Activated T-cell treated with anti-CD3 and anti-CD28 coated beads for 4 hours (primary cell): ENCODE data around the gene RBM19.

Source experiments
- DNase-seq: peaks from one replicate; pipeline ENCODE4 v3.0.0-alpha.2; 2020

RBM19 gene

DNA sequence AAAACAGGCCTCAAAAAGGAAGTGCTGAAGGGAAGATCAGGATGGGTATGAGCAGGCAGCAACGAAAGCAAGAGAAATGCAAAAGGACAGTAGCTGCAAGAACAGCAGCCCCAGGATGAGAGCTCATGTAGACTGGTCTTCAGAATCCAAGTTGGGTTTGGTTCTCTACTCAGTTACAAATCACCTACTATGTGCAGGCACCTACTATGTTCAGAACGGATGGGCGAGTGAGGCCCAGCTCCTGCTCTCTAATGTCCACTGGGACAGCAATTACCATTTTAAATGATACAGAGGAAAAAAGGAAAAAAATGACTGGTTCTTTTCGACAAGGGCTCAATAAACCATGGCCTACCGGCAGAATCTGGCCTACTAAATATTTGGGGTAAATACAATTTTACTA lies 88.5 kb downstream of the RBM19 start:
- DNase-seq = no peak

DNA sequence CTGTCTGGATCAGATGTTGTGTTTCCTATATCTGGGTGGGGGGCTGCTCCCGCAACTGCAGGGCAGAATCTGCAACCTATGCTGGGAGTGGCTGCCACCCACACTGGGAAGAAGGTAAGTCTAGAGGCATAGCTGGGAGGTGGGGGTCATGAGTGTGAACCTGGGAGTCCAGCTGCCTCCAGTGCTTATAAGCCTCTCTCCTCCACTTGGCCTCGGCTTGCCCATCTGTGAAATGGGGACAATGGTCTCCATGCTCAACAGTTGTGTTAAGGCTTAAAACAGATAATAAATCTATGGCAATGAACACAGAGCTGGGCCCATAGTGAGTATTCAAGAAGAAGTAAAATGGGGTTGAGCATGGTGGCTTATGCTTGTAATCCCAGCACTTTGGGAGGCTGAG lies 90.0 kb downstream of the RBM19 start:
- no peak for DNase-seq

DNA sequence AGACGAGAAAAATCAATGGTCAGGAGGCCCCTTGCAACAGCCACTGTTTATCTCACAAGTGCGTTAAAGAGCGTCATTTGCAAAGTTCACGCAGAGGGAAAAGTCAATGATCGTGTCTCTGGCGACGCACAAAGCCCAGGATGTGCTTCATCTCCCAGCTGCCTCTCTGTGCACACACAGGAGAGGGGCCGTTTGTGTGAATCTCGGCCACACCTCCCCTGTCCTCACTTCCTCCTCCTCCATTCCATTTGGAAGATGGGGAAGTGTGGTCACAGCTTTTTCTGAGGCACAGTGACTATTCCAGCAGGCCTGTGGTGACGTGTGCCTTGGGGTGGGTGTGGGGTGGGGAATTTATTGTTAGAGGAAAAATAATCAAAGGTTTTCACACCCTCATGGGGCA lies 90.4 kb downstream of the RBM19 start:
- DNase-seq = no peak

DNA sequence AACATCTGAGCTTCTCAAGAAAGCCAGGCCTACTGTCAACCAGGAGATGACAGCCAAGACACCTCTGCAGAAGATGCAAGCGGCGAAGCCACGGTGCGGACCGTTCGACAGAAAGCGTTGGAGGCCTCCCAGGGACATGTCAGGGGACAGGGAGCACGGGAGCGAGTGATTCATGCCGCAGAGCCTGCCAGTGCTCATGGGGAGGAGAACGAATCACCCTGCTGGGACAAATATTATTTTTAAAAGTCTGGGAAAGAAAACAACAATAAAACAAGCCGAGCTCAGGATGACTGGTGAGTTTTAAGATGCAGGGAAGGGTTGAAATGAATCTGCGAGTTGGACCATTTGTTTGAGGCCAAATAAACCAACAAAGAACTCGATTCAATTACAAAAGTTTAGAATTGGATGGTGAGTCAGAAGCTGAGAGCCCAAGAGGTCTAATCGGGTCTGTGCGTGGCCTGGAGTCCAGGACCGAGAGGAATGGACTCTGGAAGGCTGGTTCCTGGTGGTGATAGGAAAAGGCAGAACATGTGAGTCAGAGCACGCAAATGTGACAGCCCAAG lies 91.0 kb downstream of the RBM19 start:
- no peak for DNase-seq

DNA sequence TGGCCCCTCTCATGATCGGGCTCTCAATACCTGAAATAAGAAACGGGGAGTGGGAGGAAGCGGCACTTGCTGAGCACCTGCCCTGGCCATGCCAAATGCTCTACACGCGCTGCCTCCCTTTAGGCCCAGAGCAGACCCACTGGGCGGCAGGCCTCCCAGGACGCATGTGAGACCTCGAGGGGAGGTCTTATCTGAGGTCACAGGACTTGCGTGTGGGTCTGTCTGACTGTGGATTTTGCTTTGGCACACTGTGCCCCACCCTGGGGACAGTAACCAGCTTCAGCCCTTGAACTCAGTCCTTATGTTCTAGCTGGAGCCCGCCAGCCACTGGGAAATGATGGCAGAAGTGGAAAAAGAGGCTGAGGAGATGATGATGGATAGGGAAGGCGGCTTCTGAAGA lies 91.8 kb downstream of the RBM19 start:
- DNase-seq = no peak

DNA sequence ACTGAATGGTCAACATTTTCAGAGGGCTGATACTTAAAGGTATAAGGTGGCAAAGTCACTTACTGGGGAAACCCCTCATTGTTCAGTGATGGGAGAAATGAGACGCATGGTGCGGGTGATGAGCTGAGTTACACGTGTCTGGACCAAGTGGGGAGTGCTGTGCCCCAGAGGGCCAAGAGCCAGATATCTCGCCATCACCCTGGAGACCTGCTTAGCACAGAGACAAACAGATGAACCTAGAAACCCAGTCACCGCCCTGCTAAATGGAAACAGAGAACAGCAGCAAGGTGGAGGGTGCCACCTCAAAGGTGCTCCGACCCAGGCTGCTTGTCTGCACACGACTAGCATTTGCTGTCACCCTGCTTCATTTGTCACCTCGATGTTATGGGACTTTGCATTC lies 92.4 kb downstream of the RBM19 start:
- no peak for DNase-seq

DNA sequence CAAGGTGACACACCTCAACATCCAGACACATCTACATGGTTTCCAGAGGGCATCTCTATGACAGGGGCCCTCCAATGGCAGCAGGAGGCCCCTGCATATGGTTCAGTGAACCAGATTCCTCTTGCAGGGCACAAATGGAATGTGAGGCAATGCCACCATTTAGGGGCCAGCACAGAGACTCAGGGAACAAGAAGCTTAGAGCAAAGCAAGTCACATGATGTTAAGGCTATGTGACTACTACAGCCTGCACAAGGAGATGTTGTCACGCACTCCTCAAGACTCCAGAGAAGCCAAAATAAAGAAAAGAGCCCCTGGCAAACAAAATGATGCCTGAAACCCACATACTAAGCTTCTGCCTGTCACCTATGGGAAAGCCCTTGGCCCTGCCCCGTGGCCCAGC lies 95.2 kb downstream of the RBM19 start:
- no peak for DNase-seq

DNA sequence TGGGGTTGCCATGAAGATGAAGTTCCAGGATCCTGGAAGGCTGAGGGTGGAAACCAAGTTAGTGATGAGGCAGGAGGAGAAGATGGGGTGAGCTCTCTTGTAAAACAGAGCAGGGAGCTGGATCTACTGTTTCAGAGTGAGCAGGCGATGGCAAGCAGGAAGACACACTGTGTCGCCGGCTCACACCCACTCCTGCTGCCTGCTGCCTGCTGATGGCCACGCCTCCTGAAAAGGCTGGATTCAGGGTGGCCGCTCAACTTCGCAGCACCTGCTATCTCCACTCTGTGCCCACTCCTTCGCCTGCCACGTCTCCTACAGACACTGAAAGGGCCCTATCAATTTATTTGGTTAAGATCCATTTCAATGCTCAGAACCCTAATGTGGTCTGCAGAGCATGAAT lies 96.1 kb downstream of the RBM19 start:
- DNase-seq = no peak

DNA sequence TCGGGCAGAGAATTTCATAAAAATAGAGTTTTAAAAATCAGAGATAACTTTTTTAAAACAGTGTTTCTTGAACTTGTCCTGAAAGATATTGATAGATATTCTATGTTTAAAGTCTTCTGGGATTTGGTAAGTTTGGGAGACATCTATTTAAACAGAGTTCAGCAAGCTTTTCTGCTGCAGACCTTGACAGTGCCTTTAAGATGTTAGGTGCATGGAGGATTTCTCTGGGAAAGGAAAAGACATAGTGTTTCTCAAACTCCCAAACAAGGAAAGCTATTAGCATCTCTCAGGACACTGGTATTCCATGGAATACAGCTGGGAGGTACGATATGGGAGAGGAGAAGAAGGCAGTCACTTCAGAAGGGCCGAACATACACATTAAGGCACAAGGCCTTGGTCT lies 97.8 kb downstream of the RBM19 start:
- DNase-seq = no peak

DNA sequence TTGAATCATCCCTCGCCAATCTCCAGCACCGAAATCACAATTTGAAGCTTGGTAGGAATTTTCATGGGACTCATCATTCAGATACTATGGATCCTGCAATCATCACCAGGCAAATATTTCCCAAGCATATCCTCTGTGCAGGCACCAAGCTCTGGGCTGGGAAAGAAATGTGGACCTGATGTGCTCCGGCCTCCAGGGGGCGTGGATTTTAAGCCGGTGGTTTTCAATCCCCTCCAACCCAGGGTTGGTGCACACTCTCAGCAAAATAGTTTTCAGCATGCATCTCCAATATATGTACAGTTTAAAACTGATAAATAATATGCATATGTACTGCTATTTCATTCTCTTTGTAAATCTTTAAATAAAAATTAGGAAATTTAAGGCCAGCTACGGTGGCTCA lies 98.9 kb downstream of the RBM19 start:
- DNase-seq = no peak

DNA sequence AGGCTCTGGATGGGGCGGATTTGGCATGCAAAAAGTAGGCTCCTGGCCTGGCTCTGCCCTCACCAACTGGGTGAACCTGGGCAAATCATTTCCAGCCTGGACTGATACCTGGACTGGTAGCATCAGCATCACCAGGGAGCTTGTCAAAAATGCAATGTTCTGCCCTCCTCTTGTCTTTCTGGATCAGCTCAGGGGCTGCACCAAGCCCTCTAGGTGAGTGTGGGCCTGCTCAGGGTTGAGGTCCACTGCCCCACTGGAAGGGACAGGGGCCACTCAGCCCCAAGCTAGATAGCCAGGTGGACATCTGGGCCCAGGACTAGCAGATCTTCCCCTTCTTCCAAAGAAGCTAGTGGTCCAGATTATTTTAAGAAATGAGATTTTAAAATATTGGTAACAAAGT lies 99.6 kb downstream of the RBM19 start:
- DNase-seq = no peak

DNA sequence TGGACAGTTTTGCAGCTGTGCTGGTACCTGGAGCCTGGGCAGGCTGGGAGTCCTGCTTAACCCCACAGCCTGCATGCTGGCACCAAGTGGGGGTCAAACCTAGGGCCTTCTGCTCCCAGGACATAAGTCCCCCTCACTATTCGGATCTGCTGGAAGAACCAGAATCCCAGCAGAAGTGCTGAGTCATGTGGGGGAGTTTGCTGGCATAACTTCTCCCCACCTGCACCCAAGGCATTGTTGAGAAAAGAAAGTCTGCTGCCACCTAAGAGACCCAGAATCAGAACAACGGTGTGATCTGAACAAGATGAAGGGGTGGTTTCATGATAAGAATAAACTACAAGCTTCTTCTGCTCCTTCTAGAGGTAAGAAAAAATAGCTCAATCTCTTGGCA lies 102.7 kb downstream of the RBM19 start:
- DNase-seq = no peak

DNA sequence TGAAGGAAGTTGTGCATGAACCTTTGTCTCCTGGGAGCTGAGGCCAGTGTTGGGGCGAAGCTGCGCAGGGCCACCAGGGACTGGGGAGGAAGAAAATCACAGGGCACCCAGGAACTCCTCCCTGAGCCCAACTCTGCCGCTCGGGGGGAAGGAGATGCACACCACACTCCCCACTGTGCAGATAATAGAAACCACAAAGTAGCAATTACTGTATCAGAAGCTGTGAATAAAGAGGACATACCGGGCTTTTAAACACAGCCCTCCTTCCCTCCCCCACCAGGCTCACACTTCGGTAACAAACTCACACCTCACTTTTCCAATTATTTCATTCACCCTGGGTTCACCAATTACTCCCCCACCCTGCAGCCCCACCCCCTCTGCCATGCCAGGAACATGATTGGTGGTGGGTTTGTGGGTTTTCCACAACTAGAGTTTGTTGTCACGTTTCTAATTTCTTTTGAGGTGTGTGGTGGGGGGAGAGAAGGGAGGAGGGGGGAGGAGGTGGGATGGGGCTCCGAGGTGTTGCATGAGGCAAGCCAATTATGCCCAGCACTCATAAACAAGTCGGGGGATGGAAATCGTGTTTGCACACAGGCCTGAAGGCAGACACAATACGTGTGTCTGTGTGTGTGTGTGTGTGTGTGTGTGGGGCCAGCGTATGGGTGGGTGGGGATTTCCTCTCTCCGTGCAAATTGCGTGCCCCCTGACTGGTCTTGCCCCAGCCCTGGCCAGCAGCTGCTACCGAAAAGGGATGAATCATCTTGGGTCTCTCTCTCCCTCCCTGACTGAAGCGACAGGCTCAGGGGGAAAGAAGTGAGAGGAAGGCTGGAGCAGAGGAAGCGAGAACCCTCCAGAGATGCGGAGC lies 103.3 kb downstream of the RBM19 start:
- no peak for DNase-seq

DNA sequence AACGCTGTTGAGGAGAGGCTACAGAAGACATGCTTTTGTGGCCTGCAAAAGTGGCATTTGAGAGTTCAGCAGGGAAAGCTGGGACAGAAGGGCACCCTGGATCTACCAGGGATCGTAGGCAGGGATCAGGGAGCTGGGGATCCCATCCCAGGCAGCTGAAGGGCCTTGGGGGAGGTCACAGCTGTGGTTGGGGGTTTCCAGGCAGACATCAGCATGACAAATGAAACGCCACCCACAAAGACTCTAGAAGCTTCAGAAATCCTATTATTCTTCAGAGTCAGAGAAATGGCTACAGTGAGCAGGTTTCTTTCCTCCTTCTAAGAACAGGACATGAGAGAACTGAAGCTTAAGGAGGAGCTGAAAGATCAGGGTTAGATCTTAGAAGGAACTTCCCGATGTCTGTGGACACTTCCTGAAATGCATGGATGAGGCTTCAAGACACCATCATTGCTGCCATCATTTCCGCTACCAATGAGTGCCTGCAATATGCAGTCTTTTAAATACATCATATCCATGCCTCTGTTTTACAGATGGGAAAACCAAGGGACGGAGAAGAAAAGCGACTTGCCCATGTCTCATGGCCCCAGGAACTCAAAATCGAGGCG lies 104.3 kb downstream of the RBM19 start:
- no peak for DNase-seq

DNA sequence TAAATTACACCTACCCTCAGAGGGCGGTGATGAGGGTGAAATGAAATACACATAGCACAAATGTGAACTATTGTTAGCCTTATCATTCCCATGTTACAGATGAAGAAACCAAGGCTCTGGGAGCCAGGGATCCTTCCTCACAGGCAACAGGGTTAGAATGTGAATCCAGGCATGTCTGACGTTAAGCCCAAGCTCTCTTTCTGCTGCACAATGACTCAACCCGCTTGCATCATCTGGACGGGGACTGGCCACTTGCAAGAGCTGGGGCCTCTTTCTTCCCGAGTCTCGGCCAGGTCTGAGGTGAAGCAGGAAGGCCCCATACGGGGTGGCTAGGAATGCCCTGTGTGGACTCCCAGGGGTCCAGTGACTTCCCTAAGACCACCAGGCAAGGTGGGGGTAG lies 105.2 kb downstream of the RBM19 start:
- DNase-seq = no peak

DNA sequence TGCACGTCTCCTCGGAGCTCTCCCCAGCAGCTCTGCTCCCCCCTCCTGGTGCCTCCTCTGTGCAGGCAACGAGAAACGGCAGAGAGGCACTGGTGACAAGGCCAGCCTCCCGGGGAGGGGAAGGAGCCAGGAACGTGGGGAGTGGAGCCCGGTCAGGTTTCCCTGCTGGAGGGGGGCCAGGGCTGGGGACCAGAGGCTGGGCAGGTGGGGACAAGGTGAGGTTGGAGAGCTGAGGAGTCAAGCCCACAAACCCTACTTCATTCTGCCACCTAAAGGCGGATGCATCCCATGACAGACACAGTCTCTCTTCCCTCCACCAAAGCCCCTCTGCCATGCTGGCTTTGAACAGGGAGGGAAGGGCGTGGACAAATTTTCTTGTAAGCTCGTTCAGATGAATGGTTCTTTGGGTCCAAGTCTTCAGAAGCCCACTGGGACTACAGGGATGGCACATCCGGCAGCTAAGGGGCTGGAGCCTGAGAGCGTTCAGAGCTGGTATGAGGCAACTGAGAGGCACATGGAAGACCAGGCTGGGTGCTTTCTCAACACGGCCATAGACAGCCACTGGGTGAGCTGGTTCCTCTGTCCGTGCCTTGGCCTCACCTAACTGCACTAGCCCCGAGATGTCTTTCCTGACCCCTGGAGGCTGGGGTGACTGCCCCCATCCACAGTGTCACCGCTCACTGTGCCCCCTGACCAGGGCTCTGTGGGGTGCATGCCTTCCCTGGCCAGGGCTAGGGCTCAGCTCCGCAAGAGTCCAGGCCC lies 105.9 kb downstream of the RBM19 start:
- no peak for DNase-seq

DNA sequence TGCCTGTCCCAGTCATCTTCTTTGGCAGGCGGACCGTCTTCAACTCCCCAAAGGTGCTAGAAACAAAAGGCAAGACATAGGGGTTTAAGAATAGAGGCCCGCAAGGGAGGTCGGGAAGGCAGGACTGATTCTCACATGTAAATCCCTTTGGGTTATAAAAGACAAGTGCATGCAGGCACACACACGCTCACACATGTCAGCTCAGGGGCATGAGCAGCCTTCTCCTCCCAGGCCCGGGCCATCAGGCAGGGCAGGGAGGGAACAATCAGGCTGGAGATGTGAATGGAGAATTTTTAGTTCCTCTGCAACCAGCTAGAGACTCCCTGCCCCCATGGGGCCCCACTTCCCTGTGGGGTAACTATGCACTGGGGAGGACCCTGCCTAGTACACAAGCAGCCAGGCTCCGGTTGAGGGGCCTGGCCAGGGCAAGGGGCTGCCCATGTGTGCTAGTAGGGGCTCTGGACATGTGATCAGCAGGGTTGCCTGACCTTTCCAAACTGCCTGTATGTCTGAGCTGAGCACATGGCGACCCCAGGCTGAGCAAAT lies 107.2 kb downstream of the RBM19 start:
- no peak for DNase-seq

DNA sequence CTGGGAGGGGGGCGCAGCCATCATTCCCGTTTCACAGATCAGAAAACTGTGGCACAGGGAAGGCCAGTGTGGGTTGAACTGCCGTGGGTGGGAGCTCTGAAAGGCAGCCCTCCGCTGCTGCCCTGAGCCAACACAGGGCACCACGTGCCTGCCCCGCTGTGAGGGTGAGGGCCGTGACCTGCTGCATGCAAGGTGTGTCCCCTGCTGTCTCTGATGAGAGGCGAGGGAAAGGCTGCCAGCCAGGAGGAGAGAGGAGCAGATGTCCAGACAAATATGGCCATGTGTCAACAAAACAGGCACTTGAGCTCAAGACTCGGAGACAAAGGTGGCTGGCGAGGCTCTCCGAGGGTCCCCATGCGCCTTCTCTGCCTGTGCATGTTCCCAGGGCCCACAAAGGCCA lies 108.8 kb downstream of the RBM19 start:
- no peak for DNase-seq

DNA sequence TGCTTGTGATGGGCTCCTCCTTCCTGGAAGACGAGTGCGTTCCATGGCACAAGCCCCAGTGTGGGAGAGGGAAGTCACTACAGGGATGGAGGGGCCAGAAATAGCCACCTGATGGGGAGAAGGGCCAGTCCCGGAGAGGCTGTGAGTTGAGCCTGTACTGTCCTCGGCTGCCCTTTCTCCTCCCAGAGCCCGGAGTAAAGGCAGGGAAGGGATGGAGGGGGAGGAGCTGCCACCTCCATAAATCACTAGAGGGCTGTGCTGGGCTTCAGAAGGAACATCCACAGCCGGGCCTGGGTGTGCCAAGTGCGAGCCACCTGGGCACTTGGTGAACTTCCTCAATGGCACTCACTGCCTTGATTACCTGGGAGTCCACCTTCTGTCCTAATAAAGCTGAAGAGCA lies 110.1 kb downstream of the RBM19 start:
- no peak for DNase-seq

DNA sequence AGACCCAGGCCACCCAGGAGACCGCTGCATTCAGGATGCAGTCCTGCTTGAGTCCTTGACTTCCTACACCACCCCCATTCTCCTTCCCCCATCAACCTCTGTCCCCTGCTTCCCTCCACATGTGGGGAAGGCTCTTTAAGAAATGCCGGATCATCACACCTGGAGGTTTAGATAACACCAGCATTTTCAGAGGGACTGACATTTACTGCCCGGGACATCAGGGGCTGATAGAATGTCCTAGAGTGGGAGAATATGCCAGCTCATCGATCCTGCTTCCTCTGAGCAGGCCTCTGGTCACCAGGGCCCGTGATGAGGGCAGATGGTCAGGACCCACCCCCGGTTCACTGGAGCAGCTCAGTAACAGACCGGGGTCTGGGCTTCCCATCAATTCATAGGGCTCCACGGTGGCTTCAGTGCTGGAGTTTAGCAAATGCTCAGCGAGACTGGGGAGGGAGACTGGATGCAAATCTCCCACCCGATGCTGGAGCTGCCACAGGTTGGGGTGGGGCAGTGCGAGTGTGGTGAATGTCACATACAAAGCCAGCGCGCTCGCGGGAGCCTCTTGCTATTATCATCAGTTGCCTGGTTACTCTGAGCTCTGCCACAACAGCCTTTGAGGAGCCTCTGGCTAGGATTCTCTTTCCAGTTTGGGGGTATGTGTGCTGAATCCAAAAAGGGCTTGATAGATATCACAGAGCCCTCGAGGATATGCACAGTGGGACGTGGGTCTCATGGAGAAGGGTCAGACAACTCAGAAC lies 111.6 kb downstream of the RBM19 start:
- no peak for DNase-seq

DNA sequence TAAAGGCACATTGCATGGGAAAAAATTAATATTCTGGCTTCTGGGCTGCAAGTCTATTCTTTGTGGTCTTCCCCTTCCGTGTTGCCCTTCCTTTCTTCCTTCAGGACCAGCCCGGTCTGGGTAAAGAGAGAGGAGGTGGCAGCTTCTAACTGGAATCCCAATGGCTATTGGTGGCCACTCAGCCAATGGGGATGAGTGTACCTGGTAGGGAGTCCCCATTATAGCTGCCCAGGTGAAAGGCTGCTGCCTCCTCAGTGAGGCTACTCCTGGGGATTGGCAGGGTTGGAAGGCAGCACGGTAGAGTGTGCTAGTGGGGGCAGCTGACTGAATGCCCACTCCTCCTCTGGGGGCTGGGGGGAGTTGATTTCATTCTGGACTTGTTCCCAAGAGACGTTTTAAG lies 112.6 kb downstream of the RBM19 start:
- DNase-seq = no peak

DNA sequence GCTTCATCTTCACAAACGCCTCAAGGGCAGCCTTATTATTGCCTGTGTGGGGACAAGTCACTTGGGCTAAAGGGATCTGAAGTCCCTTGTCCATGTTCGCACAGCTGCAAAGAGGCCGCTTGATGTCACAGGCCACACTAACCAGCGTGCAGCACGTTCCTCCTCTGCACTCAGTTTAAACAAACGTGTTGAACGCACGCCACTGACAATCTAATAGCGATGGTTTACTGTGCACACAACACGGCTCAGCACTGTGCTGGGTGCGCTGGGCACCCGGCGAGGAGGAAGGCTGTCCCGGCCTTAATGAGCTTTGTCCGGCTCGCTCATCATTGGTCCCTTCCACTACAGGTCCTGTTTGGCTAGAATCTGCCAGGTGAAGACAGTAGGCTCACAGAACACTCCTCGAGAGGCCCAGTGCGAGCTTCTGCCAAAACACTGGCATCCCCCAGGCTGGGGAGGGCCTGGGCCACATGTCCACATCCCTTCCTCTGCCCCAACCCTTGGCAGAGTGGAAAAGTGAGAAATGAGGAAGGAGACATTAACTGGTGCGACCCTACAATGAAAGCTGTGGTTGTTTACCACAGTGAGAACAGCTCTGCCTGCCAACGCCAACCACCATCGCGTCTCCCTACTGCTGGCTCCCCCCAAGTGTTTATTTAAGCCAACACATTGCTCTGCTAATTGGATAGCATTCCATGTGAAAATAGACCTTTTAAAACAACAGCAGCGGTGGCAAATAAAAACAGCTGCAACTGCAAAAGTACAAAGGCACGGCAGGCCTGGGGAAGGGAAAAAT lies 113.2 kb downstream of the RBM19 start:
- DNase-seq = no peak
